Mesendoderm (in vitro differentiated cells): Measurements from ENCODE around the gene HLA-DMA.

ENCODE experiments used
- DNase-seq: peaks from one replicate; pipeline ENCODE4 v3.0.0; 2013
- H2AK5ac ChIP-seq: 2 replicates; pipeline ENCODE4 v1.6.1; 2013; ENCODE audit warnings: low read length, inconsistent platforms
- H2BK120ac ChIP-seq: 2 replicates; pipeline ENCODE4 v1.6.1; 2013; ENCODE audit warnings: low read depth, mild to moderate bottlenecking, low read length, moderate library complexity, mixed read lengths
- H2BK15ac ChIP-seq: replicated peaks from 2 replicates; pipeline ENCODE4 v1.6.1; 2013; ENCODE audit warnings: low read depth, mild to moderate bottlenecking, moderate library complexity
- H2BK5ac ChIP-seq: 2 replicates; pipeline ENCODE4 v1.6.1; 2013; ENCODE audit warnings: low read length, inconsistent platforms
- H3K18ac ChIP-seq: 2 replicates; pipeline ENCODE4 v1.6.1; 2013; ENCODE audit warnings: mild to moderate bottlenecking, low read length, mixed read lengths
- H3K23ac ChIP-seq: one replicate; pipeline ENCODE4 v1.6.1; 2013; ENCODE audit warnings: low read length
- H3K27ac ChIP-seq: 2 replicates; pipeline ENCODE4 v1.5.1; 2013; ENCODE audit warnings: low read depth, mild to moderate bottlenecking, inconsistent platforms, low read length, moderate library complexity
- H3K27me3 ChIP-seq: 2 replicates; pipeline ENCODE4 v1.6.1; 2013; ENCODE audit warnings: low read length, control low read depth, mild to moderate bottlenecking, inconsistent platforms; ENCODE audit not compliant: insufficient read depth, poor library complexity
- H3K36me3 ChIP-seq: 2 replicates; pipeline ENCODE4 v1.6.1; 2013; ENCODE audit warnings: low read length, inconsistent platforms; ENCODE audit not compliant: control insufficient read depth, insufficient read depth
- H3K4ac ChIP-seq: one replicate; pipeline ENCODE4 v1.6.1; 2013; ENCODE audit warnings: low read depth, mild to moderate bottlenecking, low read length, moderate library complexity
- H3K4me1 ChIP-seq: 2 replicates; pipeline ENCODE4 v1.6.1; 2013; ENCODE audit warnings: low read depth, low read length, inconsistent platforms; ENCODE audit not compliant: control insufficient read depth
- H3K4me2 ChIP-seq: 2 replicates; pipeline ENCODE4 v1.6.1; 2013; ENCODE audit warnings: low read length
- H3K4me3 ChIP-seq: 2 replicates; pipeline ENCODE4 v1.5.1; 2013; ENCODE audit warnings: mild to moderate bottlenecking, low read length
- H3K56ac ChIP-seq: one replicate; pipeline ENCODE4 v1.6.1; 2013; ENCODE audit warnings: low read length
- H3K79me1 ChIP-seq: 2 replicates; pipeline ENCODE4 v1.6.1; 2013; ENCODE audit warnings: low read length, inconsistent platforms
- H3K79me2 ChIP-seq: 2 replicates; pipeline ENCODE4 v1.6.1; 2013; ENCODE audit warnings: mild to moderate bottlenecking, low read length; ENCODE audit not compliant: control insufficient read depth, insufficient read depth
- H3K9ac ChIP-seq: 2 replicates; pipeline ENCODE4 v1.6.1; 2013; ENCODE audit warnings: low read length, inconsistent platforms
- H4K5ac ChIP-seq: one replicate; pipeline ENCODE4 v1.6.1; 2013; ENCODE audit warnings: low read length
- H4K8ac ChIP-seq: one replicate; pipeline ENCODE4 v1.6.1; 2013; ENCODE audit warnings: low read depth, mild to moderate bottlenecking, control low read depth, low read length, moderate library complexity
- WGBS: extraction: QIAGEN DNeasy Blood & Tissue Kit; methylation state at CpG from one replicate; pipeline ENCODE4 v1.1.7; 2013; ENCODE audit warnings: low lambda C conversion rate, missing lambda C conversion rate; ENCODE audit not compliant: insufficient coverage; ENCODE audit errors: extremely low coverage; 5-methylcytosine and 5-hydroxymethylcytosine counted together

HLA-DMA gene

DNA sequence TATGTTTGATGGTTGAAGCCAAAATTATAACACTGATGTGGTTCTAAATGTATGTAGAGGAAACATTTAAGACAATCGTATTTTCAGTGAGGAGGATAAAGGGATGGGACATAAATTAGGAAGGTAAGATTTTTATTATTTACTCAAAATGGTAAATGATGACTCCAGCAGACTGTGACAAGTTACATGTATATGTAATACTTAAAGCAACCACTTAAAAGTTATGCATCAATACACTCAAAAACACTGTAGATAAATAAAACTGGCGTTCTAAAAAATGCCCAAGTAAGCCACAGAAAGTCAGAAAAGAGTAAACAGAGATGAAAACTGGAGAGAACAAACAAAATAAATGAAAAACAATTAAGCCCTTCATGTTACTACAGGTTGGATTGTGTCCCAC lies 30.8 kb downstream of the HLA-DMA start:
- H4K8ac ChIP-seq = no peak overlapping the region
- no peak for DNase-seq
- no peaks in the 10 kb centered on the region for H3K36me3 ChIP-seq
- no peaks in the 10 kb centered on the region for H3K79me1 ChIP-seq
- H3K79me2 ChIP-seq = no peaks in the 10 kb centered on the region
- no peak overlapping the region for H3K4ac ChIP-seq
- H2AK5ac ChIP-seq = no peak overlapping the region
- no peak overlapping the region for H2BK15ac ChIP-seq
- H3K4me3 ChIP-seq = no peak overlapping the region
- H3K27ac ChIP-seq = no peak overlapping the region
- H2BK5ac ChIP-seq = no peak overlapping the region
- H3K4me1 ChIP-seq = no peaks in the 10 kb centered on the region
- WGBS = no CpG with 5 or more reads among the region's 2 CpGs
- no peak overlapping the region for H4K5ac ChIP-seq
- no peak overlapping the region for H3K56ac ChIP-seq
- H3K4me2 ChIP-seq = no peak overlapping the region
- no peaks in the 10 kb centered on the region for H3K27me3 ChIP-seq
- no peak overlapping the region for H3K18ac ChIP-seq
- H3K23ac ChIP-seq = no peak overlapping the region
- H2BK120ac ChIP-seq = no peak overlapping the region
- H3K9ac ChIP-seq = no peak overlapping the region

DNA sequence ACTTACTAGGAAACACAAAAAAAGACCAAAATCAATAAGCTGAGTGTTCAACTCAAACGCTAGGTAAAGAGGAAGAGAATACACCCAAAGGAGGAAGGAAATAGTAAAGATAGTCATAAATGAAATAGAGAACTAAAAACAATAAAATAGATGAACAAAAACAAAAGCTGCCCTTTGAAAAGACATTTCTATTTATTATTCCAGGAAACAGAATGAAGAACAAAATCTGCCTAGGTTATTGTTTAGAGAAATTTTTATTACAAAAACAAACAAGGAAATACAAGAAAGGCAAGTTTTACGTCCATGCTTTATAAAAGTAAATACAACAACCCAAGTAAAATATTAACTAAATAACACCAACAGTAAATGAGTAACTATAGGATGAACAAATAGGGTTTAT lies 32.2 kb downstream of the HLA-DMA start:
- H3K27me3 ChIP-seq = no peaks in the 10 kb centered on the region
- H3K23ac ChIP-seq = no peak overlapping the region
- H4K8ac ChIP-seq = no peak overlapping the region
- no peak overlapping the region for H3K4ac ChIP-seq
- no peak overlapping the region for H2BK15ac ChIP-seq
- H3K56ac ChIP-seq = no peak overlapping the region
- H3K4me2 ChIP-seq = no peak overlapping the region
- H2AK5ac ChIP-seq = no peak overlapping the region
- no peak overlapping the region for H3K27ac ChIP-seq
- no peaks in the 10 kb centered on the region for H3K79me1 ChIP-seq
- H3K18ac ChIP-seq = no peak overlapping the region
- no peaks in the 10 kb centered on the region for H3K79me2 ChIP-seq
- H3K36me3 ChIP-seq = no peaks in the 10 kb centered on the region
- H2BK120ac ChIP-seq = no peak overlapping the region
- no peak overlapping the region for H3K9ac ChIP-seq
- no CpG with 5 or more reads among the region's 2 CpGs for WGBS
- H4K5ac ChIP-seq = no peak overlapping the region
- no peak overlapping the region for H2BK5ac ChIP-seq
- DNase-seq = no peak
- no peak overlapping the region for H3K4me3 ChIP-seq
- H3K4me1 ChIP-seq = no peaks in the 10 kb centered on the region

DNA sequence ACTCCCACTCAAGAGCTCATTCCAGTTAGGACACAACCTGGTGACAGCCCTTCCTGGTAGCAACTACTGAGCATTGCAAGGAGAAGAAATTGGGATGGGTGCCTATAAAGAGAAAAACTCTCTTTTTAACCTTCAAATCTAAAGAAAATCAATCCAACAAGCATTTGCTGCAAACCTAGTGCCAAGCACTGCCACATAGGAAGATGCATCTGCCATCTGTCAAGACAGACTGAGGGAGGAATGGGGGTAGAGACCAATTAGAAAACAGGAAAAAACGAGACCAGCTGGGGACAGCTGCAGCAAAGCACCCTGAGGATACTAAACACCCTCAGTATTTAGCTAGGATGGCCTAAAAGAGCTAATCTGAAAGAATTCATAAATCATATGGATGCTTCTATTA lies 39.9 kb downstream of the HLA-DMA start:
- H3K9ac ChIP-seq = no peak overlapping the region
- no peak overlapping the region for H2BK5ac ChIP-seq
- no peak overlapping the region for H3K23ac ChIP-seq
- H3K27ac ChIP-seq = no peak overlapping the region
- no peak overlapping the region for H3K18ac ChIP-seq
- no peaks in the 10 kb centered on the region for H3K4me1 ChIP-seq
- no peaks in the 10 kb centered on the region for H3K79me1 ChIP-seq
- H3K4me2 ChIP-seq = no peak overlapping the region
- no peak overlapping the region for H2AK5ac ChIP-seq
- no peak overlapping the region for H3K56ac ChIP-seq
- no peak overlapping the region for H2BK15ac ChIP-seq
- H2BK120ac ChIP-seq = no peak overlapping the region
- no peaks in the 10 kb centered on the region for H3K36me3 ChIP-seq
- no peak overlapping the region for H4K5ac ChIP-seq
- no peak for DNase-seq
- no peak overlapping the region for H3K4me3 ChIP-seq
- H3K4ac ChIP-seq = no peak overlapping the region
- H3K79me2 ChIP-seq = no peaks in the 10 kb centered on the region
- WGBS = no CpG with 5 or more reads among the region's 1 CpG
- H4K8ac ChIP-seq = no peak overlapping the region
- H3K27me3 ChIP-seq = no peaks in the 10 kb centered on the region

DNA sequence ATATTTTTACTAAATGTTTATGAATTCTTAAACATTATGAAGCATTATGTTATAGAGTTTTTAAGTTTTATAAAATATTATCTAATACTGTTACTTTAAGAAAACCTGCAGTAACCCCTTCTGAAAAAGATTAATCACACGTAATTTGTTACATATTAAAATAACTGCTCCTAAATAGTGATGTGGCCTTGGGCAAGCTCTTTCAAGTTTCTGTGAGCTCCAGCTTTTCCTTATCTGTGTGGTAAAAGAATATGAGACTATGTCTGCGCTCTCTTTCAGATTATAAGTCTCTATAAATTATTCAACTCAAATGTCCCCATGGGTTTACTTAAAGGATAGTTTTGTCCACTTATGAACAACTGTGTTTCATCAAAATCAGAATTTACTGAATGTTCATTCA lies 44.0 kb downstream of the HLA-DMA start:
- Histone ChIP-seq H3K27ac (no peak overlapping the region), H3K4me1 (no peaks in the 10 kb centered on the region), H4K8ac (no peak overlapping the region), H3K4me3 (no peak overlapping the region), H3K18ac (no peak overlapping the region), H3K9ac (no peak overlapping the region), H3K23ac (no peak overlapping the region), H3K36me3 (no peaks in the 10 kb centered on the region), H2AK5ac (no peak overlapping the region), H4K5ac (no peak overlapping the region), H3K4ac (no peak overlapping the region), H3K79me1 (no peaks in the 10 kb centered on the region), H3K27me3 (no peaks in the 10 kb centered on the region), H2BK15ac (no peak overlapping the region), H2BK5ac (no peak overlapping the region), H3K79me2 (no peaks in the 10 kb centered on the region), H2BK120ac (no peak overlapping the region), H3K56ac (no peak overlapping the region), H3K4me2 (no peak overlapping the region)
- WGBS = no CpG with 5 or more reads among the region's 2 CpGs
- DNase-seq = no peak

- no peak overlapping the region for H4K8ac ChIP-seq
- no peaks in the 10 kb centered on the region for H3K79me1 ChIP-seq
- no peak overlapping the region for H3K23ac ChIP-seq
- no peak overlapping the region for H3K9ac ChIP-seq
- H3K4me1 ChIP-seq = no peaks in the 10 kb centered on the region
- H3K4me2 ChIP-seq = no peak overlapping the region
- no peak overlapping the region for H3K27ac ChIP-seq
- no peak overlapping the region for H4K5ac ChIP-seq
- H3K4me3 ChIP-seq = no peak overlapping the region
- no CpG with 5 or more reads among the region's 1 CpG for WGBS
- no peak overlapping the region for H3K56ac ChIP-seq
- H3K18ac ChIP-seq = no peak overlapping the region
- H3K4ac ChIP-seq = no peak overlapping the region
- H2BK120ac ChIP-seq = no peak overlapping the region
- H3K27me3 ChIP-seq = no peaks in the 10 kb centered on the region
- no peaks in the 10 kb centered on the region for H3K36me3 ChIP-seq
- H3K79me2 ChIP-seq = no peaks in the 10 kb centered on the region
- no peak overlapping the region for H2BK5ac ChIP-seq
- no peak for DNase-seq
- H2BK15ac ChIP-seq = no peak overlapping the region
- no peak overlapping the region for H2AK5ac ChIP-seq
These were observed 46.4 kb downstream of the HLA-DMA start for GRCh38 chr6:32906539-32906938.

GRCh38 chr6:32905078-32905477 lies 47.8 kb downstream of the HLA-DMA start:
- Histone ChIP-seq H3K56ac (no peak overlapping the region), H2BK120ac (no peak overlapping the region), H3K79me2 (no peaks in the 10 kb centered on the region), H3K36me3 (no peaks in the 10 kb centered on the region), H3K4me3 (no peak overlapping the region), H2AK5ac (no peak overlapping the region), H3K27me3 (no peaks in the 10 kb centered on the region), H4K5ac (no peak overlapping the region), H3K79me1 (no peaks in the 10 kb centered on the region), H2BK15ac (no peak overlapping the region), H3K9ac (no peak overlapping the region), H2BK5ac (no peak overlapping the region), H3K4me2 (no peak overlapping the region), H3K27ac (no peak overlapping the region), H3K23ac (no peak overlapping the region), H3K4ac (no peak overlapping the region), H4K8ac (no peak overlapping the region), H3K18ac (no peak overlapping the region), H3K4me1 (no peaks in the 10 kb centered on the region)
- no peak for DNase-seq
- no CpG with 5 or more reads among the region's 2 CpGs for WGBS
